Measurements from ENCODE around the gene TOGARAM2. TPM values are rescaled to one million over a fixed set of nuclear protein-coding genes. Genes with fewer than 3 reads are reported as not detected.

The TOGARAM2 gene
- total and polyA plus RNA-seq, 3 donors from 2014 or later: 2.1 to 5.2 (median 3.5) TPM

GRCh38 chr2:29006092-29006979 lies 25.2 kb downstream of the TOGARAM2 start:
- Histone ChIP-seq H3K27me3 (no peaks in the 10 kb centered on the region), H3K4me1 (peaks cover 9% of the 10 kb centered on the region), H3K27ac (no peak overlapping the region), H3K9me3 (no peaks in the 10 kb centered on the region), H3K4me3 (no peak overlapping the region), H3K36me3 (ENCODE audit: low read depth, missing control alignments) (no peaks in the 10 kb centered on the region)
- no peak for DNase-seq
- 56 to 67% methylated on average over 12 of the region's 12 CpGs for WGBS, 2 donors
- TF ChIP-seq CTCF (IDR thresholded peaks at IDR 0.05): no peak
- no peak for TF ChIP-seq POLR2A (IDR thresholded peaks at IDR 0.05)
- intact Hi-C loops (cut with DNase I; ENCODE audit: low total_unique reads): no loop called here

- peaks cover 15% of the 10 kb centered on the region for H3K4me1 ChIP-seq
- no peak for TF ChIP-seq POLR2A (IDR thresholded peaks at IDR 0.05)
- TF ChIP-seq CTCF (IDR thresholded peaks at IDR 0.05): no peak
- intact Hi-C loops (cut with DNase I; ENCODE audit: low total_unique reads): no loop called here
- WGBS, 2 donors: 80 to 92% methylated on average over 2 of the region's 2 CpGs
- H3K27me3 ChIP-seq: no peaks in the 10 kb centered on the region
- DNase-seq: no peak
- no peak overlapping the region for H3K27ac ChIP-seq
- H3K36me3 ChIP-seq (ENCODE audit: low read depth, missing control alignments): no peaks in the 10 kb centered on the region
- no peaks in the 10 kb centered on the region for H3K9me3 ChIP-seq
- H3K4me3 ChIP-seq: no peak overlapping the region
Observed at GRCh38 chr2:29006980-29007301, 25.8 kb downstream of the TOGARAM2 start.

- H3K27ac ChIP-seq: no peak overlapping the region
- no peaks in the 10 kb centered on the region for H3K36me3 ChIP-seq (ENCODE audit: low read depth, missing control alignments)
- intact Hi-C loops (cut with DNase I; ENCODE audit: low total_unique reads): no loop called here
- 92 to 94% methylated on average over 8 to 9 of the region's 9 CpGs for WGBS, 2 donors
- DNase-seq: no peak
- H3K9me3 ChIP-seq: no peaks in the 10 kb centered on the region
- peaks cover 19% of the 10 kb centered on the region for H3K4me1 ChIP-seq
- no peak overlapping the region for H3K4me3 ChIP-seq
- H3K27me3 ChIP-seq: no peaks in the 10 kb centered on the region
- TF ChIP-seq CTCF (IDR thresholded peaks at IDR 0.05): no peak
- TF ChIP-seq POLR2A (IDR thresholded peaks at IDR 0.05): no peak
Observed at GRCh38 chr2:29009270-29009669, 28.2 kb downstream of the TOGARAM2 start.

GRCh38 chr2:29009711-29010677 lies 28.9 kb downstream of the TOGARAM2 start:
- TF ChIP-seq POLR2A (IDR thresholded peaks at IDR 0.05) (no peak), CTCF (IDR thresholded peaks at IDR 0.05) (no peak)
- Histone ChIP-seq H3K27ac (no peak overlapping the region), H3K9me3 (no peaks in the 10 kb centered on the region), H3K27me3 (no peaks in the 10 kb centered on the region), H3K4me1 (peaks cover 23% of the 10 kb centered on the region), H3K4me3 (no peak overlapping the region), H3K36me3 (ENCODE audit: low read depth, missing control alignments) (no peaks in the 10 kb centered on the region)
- WGBS, 2 donors: 82% methylated on average over 5 to 26 of the region's 26 CpGs
- intact Hi-C loops (cut with DNase I; ENCODE audit: low total_unique reads): no loop called here
- no peak for DNase-seq

All from testis (tissue), 3 donors.